Nasal cavity respiratory epithelium epithelial cell of viscerocranial mucosa (primary cell): Measurements from ENCODE around the gene MRPL46. TPM values are rescaled to one million over a fixed set of nuclear protein-coding genes. Genes with fewer than 3 reads are reported as not detected.

Experiments used
- total RNA-seq: library from RNA; depleted of rRNA; stranded (reverse); fragments of >200 nt; gene quantifications from 2 replicates; pipeline ENCODE4 v1.2.3, GENCODE V29; 2014

Gene MRPL46
- total RNA-seq, result 16.7 and 18.5 TPM in 2 replicates

GRCh38 chr15:88467073-88467934, at the start of gene MRPL46, which contains the start of gene MRPS11:
TSS of gene MRPL46 (minus strand) at chr15:88467388. CDS start at chr15:88467377, 11 bp downstream.
TSS of gene MRPS11 (plus strand) at chr15:88467708. CDS start at chr15:88467718, 10 bp downstream.

Other genes with a start within 250 kb of the MRPL46 start
- not detected in 2 replicates for gene NTRK3, start 210.6 kb downstream of the MRPL46 start, total RNA-seq
- gene MRPS11, start 320 bp upstream of the MRPL46 start, total RNA-seq, result 21.5 and 28.5 TPM in 2 replicates
- gene DET1, start 79.3 kb upstream of the MRPL46 start, total RNA-seq, result 3.4 and 3.8 TPM in 2 replicates
- gene AEN, start 154.0 kb upstream of the MRPL46 start, total RNA-seq, result 53.7 and 87.5 TPM in 2 replicates
- 4.6 and 4.8 TPM in 2 replicates for gene ISG20, start 171.6 kb upstream of the MRPL46 start, total RNA-seq